Kasumi-1 (cell line): ENCODE data around the gene ZNF117.
A peak's percentile ranks its signal among the peaks of the same experiment; 100 is the strongest.
"Not testable (repeated sequence)": the region's sequence is repeated elsewhere in the genome, so short reads cannot be mapped to it uniquely, and the experiment has no call there.

Experiments
- DNase-seq, 2 experiments: peaks; one replicate each; lab custom pipeline; 2025; lab: John Stamatoyannopoulos, UW

Gene ZNF117

DNA sequence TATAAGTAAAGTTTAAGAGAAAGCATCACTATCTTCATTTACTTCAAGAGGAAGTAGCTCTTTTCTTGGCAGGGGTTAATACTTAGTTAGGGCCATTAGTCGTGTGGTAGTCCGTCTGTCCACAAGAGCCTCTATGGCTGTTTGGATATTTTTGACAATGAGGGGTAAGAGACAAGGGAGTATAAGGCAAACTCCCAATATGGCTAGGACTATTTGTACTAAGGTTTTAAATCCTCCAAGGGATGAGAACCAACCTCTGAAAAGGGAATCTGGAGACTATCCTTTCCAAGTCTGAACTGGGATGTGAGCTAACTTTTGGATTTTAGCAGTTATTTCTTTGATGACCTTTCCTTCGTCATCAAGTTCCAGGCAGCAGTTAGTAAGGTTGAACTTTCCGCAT, at the start of gene ZNF117:
ZNF117 (minus strand) TSS at position 101 of the 400 bp plus-strand sequence.
- no peak for DNase-seq

- DNase-seq = peak; percentile 33 to 39
These were observed 47.9 kb upstream of the ZNF117 start for GRCh38 chr7:65038767-65039166.

DNA sequence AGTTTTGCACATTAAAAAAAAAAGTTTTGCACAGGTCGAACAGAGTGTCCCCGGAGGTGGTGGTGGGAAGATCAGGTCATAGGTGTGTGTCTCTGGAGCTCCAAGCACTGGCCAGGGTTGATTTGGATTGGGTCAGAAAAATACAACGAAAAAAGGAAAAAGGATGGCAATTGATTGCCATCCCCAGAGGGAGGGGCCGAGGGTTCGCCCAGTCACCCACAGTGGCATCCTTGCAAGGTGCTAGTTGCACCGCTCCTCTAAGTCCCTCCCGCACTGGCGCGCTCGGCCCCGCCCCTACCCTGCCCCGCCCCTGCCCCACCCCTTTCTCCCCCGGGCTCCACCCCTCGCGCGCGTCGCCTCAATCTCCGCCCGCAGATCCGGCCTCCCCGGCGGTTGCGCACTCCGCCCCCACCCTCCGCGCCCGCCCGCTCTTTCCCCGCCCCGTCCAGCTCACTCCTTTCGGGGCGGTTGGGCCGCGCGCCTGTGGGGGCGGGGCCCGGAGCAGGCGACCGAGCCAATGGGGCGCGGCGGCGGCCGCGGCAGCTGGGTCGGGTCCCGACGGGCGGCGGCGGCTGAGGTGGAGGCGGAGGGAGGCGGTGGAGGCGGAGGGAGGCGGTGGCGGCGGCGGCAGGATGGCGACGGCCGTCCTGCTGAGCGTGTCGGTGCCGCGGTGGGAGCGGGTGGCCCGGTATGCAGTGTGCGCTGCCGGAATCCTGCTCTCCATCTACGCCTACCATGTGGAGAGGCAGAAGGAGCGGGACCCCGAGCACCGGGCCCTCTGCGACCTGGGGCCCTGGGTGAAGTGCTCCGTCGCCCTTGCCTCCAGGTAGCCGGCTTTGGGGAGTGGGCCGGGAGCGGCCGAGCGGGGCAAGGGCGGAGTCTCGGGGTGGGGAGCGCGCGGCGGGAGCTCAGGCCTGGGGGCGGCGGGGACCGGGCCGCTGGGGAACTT, 47.2 kb upstream of the ZNF117 start:
- DNase-seq = peak; percentile 81 to 83

DNA sequence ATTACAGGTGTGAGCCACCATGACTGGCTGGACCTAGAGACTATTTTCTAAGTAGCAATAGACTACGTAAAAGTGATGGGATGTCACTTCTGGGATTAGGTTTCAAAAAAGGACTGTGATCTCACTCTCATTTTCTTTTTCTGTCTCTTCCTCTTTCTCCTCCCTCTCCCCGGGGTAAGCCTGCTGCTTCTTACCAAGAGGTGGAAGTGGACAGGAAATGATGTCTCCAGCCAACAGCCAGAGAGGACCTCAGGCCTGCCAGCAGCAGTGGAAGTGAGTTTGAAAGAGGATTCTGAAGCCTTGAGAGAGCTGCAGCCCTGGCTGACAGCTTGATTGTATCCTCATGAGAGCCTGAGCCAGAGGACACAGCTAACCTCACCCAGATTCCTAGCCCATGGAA, 45.7 kb upstream of the ZNF117 start:
- DNase-seq = peak; percentile 52 to 58

DNA sequence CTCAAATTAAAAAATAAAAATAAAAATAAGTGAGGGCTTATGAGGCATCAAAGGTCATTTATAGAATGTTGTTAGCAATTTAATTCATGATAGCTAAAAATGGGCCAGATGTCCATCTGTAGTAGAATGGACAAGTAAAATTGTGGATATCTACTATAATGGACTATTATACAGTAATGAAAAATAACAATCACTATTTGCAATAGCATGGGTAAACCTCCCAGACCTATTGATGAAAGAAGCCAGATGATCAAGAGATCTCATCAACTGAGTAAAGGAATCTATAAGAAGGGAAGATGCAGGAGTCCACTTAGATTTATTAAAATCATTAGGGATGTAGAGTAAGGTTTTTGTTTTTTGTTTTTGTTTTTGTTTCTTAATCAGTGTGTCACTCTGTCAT, 44.6 kb upstream of the ZNF117 start:
- DNase-seq = not testable (repeated sequence)

- not testable (repeated sequence) for DNase-seq
These were observed 43.4 kb upstream of the ZNF117 start for GRCh38 chr7:65034120-65034782.

DNA sequence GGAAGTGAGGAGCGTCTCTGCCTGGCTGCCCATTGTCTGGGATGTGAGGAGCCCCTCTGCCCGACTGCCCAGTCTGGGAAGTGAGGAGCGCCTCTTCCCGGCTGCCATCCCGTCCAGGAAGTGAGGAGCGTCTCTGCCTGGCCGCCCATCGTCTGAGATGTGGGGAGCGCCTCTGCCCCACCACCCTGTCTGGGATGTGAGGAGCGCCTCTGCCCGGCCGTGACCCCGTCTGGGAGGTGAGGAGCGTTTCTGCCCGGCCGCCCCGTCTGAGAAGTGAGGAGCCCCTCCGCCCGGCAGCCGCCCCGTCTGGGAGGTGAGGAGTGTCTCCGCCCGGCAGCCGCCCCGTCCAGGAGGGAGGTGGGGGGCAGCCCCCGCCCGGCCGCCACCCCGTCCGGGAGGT, 42.6 kb upstream of the ZNF117 start:
- not testable (repeated sequence) for DNase-seq

DNA sequence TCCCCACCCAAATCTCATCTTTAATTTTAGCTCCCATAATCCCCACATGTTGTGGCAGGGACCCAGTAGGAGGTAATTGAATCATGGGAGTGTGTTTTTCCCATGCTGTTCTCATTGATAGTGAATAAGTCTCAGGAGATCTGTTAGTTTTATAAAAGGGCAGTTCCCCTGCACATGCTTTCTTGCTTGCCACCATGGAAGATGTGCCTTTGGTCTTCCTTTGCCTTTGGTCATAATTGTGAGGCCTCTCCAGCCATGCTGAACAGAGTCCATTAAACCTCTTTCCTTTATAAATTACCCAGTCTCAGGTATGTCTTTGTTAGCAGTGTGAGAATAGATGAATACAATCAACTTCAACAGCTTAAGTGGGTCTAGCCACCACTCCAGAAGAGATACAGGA, 34.2 kb upstream of the ZNF117 start:
- not testable (repeated sequence) for DNase-seq

DNA sequence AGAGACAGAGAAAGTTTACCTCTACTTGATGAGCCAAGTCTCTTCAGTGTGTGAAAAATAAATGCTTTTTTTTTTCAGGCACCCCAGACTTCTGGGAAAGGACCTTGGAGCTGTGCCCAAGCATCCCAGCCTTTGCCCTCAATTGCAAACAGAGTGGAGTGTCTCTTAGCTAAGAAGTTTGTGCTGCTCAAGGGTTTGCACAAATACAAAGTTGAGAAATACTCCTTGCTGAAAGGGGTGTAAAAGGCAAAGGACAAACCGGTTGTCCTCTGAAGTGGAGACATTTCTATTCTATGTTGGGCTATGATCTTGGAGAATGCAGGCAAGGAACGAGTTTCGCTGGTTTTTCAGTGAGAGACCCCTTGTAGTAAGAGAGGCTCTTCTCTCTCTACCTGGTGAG, 30.1 kb upstream of the ZNF117 start:
- DNase-seq = not testable (repeated sequence)

DNA sequence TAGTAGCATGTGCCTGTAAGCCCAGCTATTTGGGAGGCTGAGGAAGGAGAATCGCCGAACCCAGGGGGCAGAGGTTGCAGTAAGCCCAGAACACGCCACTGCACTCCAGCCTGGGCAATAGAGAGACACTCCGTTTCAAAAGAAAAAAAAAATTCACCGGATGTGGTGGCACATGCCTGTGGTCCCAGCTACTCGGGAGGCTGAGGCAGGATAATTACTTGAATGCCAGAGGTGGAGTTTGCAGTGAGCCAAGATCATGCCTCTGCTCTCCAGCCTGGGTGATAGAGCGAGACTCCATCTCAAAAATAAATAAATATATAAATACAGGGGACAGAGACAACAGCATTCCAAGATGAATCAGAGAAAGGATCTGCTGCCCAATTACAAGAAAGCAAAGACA, 19.0 kb upstream of the ZNF117 start:
- not testable (repeated sequence) for DNase-seq

GRCh38 chr7:65009394-65009793, 18.6 kb upstream of the ZNF117 start:
- not testable (repeated sequence) for DNase-seq

DNA sequence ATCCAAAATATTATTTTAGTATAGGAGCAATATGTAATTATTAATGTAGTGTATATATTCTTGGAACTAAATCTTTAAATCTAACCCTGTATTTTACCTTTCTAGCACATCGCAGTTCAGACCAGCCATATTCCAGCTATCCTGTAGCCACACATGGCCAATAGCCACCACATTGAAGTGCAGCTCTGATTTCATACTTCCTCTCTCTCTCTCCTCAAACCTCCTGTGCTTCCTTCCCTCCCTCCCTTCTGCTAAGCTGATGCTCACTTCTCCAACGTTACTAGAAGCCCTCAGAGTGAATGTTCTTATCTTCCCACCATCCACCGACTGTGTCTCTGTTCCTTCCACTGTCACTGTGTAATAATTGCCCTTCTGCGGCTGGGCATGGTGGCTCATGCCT, 16.2 kb upstream of the ZNF117 start:
- DNase-seq = not testable (repeated sequence)

DNA sequence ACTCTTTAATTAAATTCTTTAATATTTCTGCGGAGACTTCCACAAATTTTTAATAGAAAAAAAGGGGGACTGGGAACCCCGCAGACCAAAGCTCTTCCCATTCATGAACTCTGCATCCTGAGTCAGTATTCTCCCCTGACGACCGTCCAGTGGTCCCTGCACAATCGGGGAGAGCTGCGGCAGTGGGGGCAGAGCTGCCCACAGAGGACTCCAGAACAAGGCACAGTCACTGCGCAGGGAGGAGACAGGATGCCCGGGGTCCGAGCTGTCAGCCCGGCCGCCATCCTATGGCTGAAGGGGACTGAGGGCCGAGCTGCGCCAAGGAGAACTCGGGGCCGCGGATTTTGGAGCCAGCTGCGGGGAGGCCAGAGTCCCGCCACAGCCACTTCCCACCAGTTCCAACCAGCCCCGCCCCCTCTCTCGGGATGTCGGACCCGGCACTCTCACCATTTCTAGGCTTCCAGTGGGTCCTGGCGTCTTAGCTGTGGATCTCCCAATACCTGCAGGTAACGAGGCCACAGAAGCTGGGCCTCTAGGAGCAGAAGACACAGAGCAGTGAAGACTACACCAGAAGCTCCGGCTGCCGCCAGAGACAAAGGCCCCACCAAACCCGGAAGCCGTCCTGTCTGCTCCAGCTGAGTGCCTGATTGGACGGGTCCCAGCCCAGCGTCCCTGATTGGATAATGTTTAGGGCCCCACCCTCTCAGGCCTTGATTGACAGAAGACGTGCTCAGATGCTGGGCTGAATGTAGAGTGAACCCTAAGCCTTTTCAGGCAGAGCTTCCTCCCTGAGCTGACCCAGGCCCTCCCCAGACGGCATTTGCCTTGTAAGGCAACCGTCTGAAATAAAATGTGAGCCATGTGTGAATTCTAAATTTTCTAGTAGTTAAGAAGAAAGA, 15.5 kb upstream of the ZNF117 start, which contains the start of gene ERV3-1:
ERV3-1 (minus strand) TSS at position 594 of the 899 bp plus-strand sequence. CDS start 13,661 bp downstream, outside the sequence.
- DNase-seq = peak; percentile 55 to 66

DNA sequence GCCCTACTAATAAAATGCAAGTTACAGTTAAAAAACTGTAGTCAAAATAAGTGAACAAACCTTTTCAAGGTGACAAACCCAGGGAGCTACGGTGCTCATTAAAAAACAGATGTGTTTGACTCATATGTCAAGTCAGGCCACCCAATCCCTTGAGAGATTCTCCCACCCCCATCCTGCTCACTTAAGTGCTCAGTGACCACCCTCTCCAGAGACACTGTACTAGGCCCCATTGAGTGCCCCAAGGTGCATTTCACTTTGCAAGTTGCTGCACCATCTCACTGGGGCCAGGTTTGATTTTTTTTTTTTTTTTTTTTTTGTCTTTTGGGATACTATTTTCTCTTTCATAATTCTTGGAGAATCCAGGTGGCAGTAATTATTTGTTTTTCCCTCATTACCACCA, 13.7 kb upstream of the ZNF117 start:
- no peak for DNase-seq

GRCh38 chr7:65002972-65003585, 12.2 kb upstream of the ZNF117 start:
- no peak for DNase-seq

- no peak for DNase-seq
These were observed 10.5 kb upstream of the ZNF117 start for GRCh38 chr7:65001291-65001814.

DNA sequence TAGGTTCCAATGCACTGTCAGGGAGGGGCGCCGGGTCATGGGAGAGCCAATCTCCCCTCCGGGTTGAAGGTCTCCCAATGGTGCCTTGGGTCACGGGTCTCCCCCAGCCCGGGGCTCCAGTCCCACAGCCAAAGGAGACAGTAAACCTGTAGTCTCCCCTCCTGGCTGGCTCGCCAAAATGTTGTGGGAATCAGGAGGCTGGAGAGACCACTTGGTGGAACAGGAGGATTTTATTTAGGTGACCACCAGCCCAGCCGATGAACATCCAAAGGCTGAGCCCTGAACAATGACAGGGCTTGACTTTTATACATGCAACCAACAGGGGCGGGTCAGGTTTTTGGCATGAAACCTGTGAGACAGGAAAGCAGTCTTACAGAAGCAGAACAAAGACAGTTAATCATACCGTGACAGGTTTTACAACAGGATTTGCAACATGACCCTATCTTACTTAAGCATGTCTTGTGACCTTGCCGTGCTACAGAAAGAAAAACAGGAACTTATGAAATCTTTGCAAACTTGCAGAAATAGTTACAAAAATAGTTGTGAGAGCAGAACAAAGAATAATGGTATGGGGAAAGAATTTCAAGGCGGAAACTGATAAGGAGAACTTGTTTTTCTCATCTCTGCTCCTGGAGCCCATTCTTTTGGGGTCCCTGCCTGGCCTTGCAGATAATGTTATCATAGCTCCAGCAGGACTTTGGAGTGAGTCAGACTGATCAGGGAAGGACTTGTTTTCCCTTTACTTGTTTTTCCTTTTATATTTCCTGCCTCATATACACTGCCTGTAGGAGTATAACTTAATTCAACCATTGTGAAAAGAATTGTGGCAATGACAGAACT, 8.5 kb upstream of the ZNF117 start:
- peak; percentile 96 to 97 for DNase-seq

DNA sequence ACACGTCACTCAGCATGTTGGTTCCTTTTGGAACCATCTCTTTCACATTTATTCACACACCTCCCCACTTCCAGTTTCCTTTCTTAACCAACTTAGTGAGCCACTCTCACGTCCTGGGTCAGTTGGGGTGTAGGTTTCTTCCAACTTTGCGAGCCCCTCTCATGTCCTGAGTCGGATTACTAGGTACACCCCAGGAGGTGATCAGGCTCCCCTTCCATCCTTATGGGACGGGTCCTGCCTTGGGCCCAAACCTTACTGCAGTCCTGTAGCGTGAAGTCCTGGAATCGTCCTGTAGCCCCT, 8.0 kb upstream of the ZNF117 start:
- DNase-seq = peak in 1 of 2 experiments; percentile 3

- DNase-seq = peak; percentile 72 to 79
These were observed 7.1 kb upstream of the ZNF117 start for GRCh38 chr7:64997927-64998391.
